Neuron (in vitro differentiated cells): ENCODE data around the gene ANKFN1.

Experiments
- H2AFZ ChIP-seq: one replicate; pipeline ENCODE4 v1.6.1; 2013; ENCODE audit warnings: low read depth, mild to moderate bottlenecking, inconsistent platforms, low read length, moderate library complexity
- H3K27me3 ChIP-seq: one replicate; pipeline ENCODE4 v1.6.1; 2013; ENCODE audit warnings: low read length; ENCODE audit not compliant: insufficient read depth
- H3K36me3 ChIP-seq: one replicate; pipeline ENCODE4 v1.6.1; 2013; ENCODE audit warnings: low read length; ENCODE audit not compliant: insufficient read depth
- H3K4me1 ChIP-seq: one replicate; pipeline ENCODE4 v1.6.1; 2013; ENCODE audit warnings: low read length; ENCODE audit not compliant: insufficient read depth
- H3K4me3 ChIP-seq: 2 replicates; pipeline ENCODE4 v1.5.1; 2013; ENCODE audit warnings: mild to moderate bottlenecking, low read length, moderate library complexity
- H3K9me3 ChIP-seq: one replicate; pipeline ENCODE4 v1.6.1; 2013; ENCODE audit warnings: low read length

Gene ANKFN1

DNA sequence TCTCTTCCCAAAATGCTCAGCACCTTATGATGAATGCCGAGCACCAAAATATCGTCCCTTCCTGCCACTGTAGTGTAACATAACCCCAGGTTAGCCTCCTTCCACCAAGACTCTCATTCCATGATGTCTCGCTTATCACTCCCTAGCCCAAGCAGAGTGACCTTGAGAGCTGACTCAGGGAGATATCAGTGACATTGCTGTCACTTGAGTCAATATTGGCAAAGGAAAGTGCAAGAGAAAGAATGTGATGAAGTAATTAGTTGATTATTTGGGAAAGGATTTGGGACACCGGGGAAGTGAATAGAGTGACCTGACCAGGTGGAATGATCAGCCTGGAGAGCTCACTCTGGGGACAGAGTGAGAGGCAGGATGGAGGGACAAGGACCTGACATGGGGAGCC, 2.6 kb upstream of the ANKFN1 start:
- no peaks in the 10 kb centered on the region for H3K36me3 ChIP-seq
- H2AFZ ChIP-seq: no peak overlapping the region
- no peaks in the 10 kb centered on the region for H3K27me3 ChIP-seq
- H3K4me3 ChIP-seq: no peak overlapping the region
- H3K9me3 ChIP-seq: no peaks in the 10 kb centered on the region
- H3K4me1 ChIP-seq: peaks cover 8% of the 10 kb centered on the region

DNA sequence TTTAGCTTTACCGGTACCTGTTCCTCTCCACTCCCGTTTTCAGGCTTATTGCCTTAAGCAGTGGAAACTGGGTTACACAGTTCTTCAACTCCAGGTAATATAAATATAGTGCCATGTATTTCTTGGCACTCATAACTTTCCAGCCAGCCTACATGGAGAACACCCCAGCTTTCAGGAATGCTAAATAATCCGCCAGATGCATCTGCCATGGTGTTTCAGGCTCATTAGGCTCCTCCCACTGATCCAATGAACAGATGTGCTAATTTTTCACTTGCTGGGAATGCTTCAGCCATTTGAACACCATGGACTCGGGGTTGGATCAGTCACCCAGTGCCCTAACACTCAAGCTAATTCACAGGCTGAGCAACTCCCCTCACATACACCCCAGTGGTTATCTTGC, 4.6 kb downstream of the ANKFN1 start:
- Histone ChIP-seq H3K4me3 (no peak overlapping the region), H2AFZ (no peak overlapping the region), H3K9me3 (no peaks in the 10 kb centered on the region), H3K36me3 (no peaks in the 10 kb centered on the region), H3K27me3 (peaks cover 2% of the 10 kb centered on the region), H3K4me1 (peaks cover 7% of the 10 kb centered on the region)

DNA sequence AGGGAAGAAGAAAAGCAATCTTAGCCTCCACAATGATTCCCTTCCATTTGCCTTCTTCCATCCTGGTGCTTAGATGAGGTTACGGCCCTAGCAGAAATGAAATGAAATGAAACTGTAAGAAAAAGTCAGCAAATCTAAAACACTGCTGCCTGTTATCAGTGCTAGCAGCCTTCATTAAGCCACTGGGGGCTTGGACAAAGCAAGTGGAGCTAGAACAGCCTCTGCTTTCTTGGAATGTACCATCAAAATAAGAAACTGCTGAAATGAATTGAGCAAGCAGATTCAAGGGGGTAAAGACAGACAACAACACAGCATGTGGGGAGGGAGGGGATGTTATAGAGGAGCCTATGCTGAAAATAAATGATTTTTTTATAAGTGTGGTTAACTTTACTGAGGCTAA, 5.1 kb downstream of the ANKFN1 start:
- peaks cover 2% of the 10 kb centered on the region for H3K27me3 ChIP-seq
- no peak overlapping the region for H2AFZ ChIP-seq
- H3K4me3 ChIP-seq: no peak overlapping the region
- H3K36me3 ChIP-seq: no peaks in the 10 kb centered on the region
- H3K4me1 ChIP-seq: peaks cover 2% of the 10 kb centered on the region
- H3K9me3 ChIP-seq: no peaks in the 10 kb centered on the region

DNA sequence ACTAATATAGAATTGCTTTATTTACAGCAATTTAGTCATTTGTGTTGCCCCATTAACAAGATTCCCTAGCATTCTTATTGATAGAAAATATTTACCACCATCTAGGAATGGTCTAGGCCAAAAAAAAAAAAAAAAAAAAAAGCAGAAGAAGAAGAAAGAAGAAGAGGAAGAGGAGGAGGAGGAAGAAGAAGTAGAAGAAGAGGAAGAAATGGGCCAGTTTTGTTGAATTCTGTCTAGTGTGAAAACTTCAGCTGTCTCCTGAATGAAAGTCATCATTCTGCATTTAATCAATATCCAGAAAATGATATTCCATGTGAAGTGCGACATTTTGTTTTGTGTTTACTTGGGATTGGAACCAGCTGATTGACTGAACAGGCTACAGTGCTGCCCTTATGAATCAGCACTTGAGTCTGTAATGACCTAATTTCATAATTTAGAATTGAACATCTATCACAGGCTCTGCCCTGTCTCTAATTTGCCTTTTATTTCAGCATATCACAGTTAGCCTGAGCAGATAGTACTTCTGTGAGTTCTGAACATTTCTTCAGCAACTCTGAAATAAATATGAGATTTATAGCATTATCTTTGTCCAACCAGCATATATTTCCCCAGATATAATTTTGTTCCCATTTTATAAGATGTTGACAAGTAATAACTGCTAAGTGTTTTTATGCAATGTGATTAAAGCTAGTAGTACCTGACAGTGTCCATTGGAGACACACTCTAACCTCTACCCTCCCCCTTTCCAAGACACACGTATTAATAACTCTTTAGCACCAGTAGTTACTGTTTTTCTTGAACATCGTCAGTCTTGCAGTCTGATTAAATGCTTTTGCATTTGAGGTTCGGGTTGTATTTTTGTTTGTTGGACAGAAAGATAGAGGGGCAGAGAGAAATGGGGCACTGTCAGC, 5.9 kb downstream of the ANKFN1 start:
- Histone ChIP-seq H3K4me1 (no peaks in the 10 kb centered on the region), H3K27me3 (peaks cover 2% of the 10 kb centered on the region), H3K4me3 (no peak overlapping the region), H3K36me3 (no peaks in the 10 kb centered on the region), H3K9me3 (no peaks in the 10 kb centered on the region), H2AFZ (no peak overlapping the region)

GRCh38 chr17:56159826-56160380, 6.6 kb downstream of the ANKFN1 start:
- Histone ChIP-seq H3K36me3 (no peaks in the 10 kb centered on the region), H3K9me3 (no peaks in the 10 kb centered on the region), H3K4me1 (no peaks in the 10 kb centered on the region), H2AFZ (no peak overlapping the region), H3K27me3 (peaks cover 2% of the 10 kb centered on the region), H3K4me3 (no peak overlapping the region)

DNA sequence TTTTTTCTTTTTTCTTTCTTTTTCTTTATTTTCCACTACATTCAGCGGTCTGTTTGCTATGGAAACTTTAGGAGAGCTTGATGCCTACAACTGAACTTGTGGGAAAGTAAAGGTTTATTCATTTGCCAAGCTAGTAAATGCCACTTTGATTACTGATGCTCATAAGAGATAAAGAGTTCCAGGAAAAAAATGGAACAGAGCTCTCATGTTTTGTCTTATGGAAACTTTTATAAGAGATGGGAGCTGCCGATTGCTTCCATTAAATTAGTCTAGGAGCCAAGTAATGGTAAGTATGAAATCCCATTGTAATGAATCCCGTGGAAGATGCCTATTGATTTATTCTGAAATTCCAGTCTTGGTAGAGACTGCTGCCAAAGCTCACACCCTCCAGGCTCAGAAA, 7.1 kb downstream of the ANKFN1 start:
- Histone ChIP-seq H3K9me3 (no peaks in the 10 kb centered on the region), H3K27me3 (peaks cover 2% of the 10 kb centered on the region), H3K4me1 (no peaks in the 10 kb centered on the region), H3K36me3 (no peaks in the 10 kb centered on the region), H2AFZ (no peak overlapping the region), H3K4me3 (no peak overlapping the region)

DNA sequence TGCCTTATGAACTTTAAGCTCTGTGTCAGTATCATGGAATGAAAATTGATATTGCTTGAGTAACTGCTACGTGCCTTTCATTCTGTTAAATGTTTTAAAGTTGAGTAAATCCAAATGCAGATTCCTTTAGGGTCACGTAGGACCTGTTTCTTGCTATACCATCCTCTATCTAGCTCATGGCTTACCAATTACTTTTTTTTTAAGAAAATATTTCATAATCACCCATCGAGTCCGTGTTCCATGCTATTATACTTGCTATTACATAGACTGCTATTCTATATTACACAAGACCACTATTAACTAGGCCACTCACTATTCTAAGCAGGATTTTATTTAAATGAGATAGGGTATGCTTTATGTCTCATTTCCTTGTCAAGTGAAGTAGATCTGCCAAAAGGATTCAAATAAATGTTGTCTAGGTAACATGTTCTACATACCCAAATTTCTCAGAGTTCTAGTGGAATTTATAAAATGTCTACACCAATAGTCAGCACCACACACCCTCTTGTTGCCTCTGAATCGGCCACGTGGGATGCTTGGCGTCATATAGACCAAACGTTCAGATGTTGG, 11.9 kb downstream of the ANKFN1 start:
- Histone ChIP-seq H3K4me3 (no peak overlapping the region), H3K27me3 (no peaks in the 10 kb centered on the region), H2AFZ (no peak overlapping the region), H3K4me1 (no peaks in the 10 kb centered on the region), H3K9me3 (no peaks in the 10 kb centered on the region), H3K36me3 (no peaks in the 10 kb centered on the region)

DNA sequence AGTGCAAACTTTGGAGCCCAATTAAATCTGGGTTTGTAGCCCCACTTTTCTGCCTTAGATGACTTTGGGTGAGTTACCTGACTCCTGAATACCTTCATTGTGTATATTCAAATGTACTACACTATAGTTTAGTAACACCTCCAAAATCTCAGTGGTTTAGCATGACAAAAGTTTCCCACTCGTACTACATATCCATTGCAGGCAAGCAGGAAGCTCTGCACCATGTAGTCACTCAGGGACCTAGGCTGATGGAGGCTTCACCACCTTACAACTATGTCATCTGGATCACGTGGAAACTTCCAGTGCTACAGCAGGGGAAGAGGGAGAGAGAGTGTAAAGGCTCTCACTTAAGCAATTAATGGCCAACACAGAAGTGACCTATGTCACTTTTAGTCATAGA, 14.2 kb downstream of the ANKFN1 start:
- Histone ChIP-seq H2AFZ (no peak overlapping the region), H3K4me1 (no peaks in the 10 kb centered on the region), H3K27me3 (no peaks in the 10 kb centered on the region), H3K36me3 (no peaks in the 10 kb centered on the region), H3K9me3 (no peaks in the 10 kb centered on the region), H3K4me3 (no peak overlapping the region)

DNA sequence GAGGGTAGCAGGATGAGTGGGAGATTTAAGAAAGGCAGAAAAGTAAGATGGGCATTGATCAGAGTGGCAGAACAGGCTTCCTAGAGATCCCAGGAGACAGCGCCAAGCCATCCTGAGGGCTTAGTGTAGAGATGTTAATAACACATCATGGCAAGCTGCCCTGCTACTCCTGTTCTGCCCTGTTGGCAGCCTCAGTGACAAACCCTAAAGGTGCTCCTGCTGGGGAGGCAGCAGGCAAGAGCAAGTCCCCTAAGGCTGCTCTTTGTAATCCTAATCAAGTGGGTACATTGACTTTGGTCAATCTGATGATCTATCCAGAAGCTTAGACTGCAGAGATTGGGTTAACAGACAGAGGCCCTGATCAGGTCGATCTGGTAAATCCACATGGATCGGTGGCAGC, 16.3 kb downstream of the ANKFN1 start:
- no peaks in the 10 kb centered on the region for H3K4me1 ChIP-seq
- H3K36me3 ChIP-seq: no peaks in the 10 kb centered on the region
- no peak overlapping the region for H3K4me3 ChIP-seq
- no peak overlapping the region for H2AFZ ChIP-seq
- H3K27me3 ChIP-seq: no peaks in the 10 kb centered on the region
- H3K9me3 ChIP-seq: no peaks in the 10 kb centered on the region

- Histone ChIP-seq H3K4me3 (no peak overlapping the region), H3K4me1 (no peaks in the 10 kb centered on the region), H3K36me3 (no peaks in the 10 kb centered on the region), H3K27me3 (no peaks in the 10 kb centered on the region), H2AFZ (no peak overlapping the region), H3K9me3 (no peaks in the 10 kb centered on the region)
Observed at GRCh38 chr17:56171186-56171959, 18.1 kb downstream of the ANKFN1 start.

DNA sequence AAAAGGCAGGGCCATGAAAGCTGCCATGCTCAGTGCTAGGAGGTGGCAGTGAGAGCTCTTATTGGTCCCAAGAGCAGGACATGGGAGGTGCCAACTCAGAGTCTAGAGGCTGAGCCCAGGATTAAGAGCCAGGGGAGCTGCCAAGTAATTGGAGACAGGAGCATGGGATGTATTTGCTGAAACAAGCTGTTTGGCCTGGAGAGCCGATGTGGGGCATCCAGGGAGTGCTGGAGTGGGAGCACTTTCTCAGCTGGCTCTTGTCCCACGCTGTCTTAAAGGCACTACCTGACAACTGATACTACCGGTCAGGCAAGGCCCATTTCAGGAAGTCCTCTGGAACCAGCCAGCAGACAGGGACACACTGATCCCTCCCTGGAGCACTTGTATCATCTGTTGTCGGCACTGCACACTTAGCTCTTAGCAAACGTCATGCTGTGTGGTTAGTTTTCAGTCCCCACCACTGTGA, 19.3 kb downstream of the ANKFN1 start:
- no peak overlapping the region for H3K4me3 ChIP-seq
- H3K4me1 ChIP-seq: no peaks in the 10 kb centered on the region
- no peaks in the 10 kb centered on the region for H3K9me3 ChIP-seq
- no peaks in the 10 kb centered on the region for H3K36me3 ChIP-seq
- no peak overlapping the region for H2AFZ ChIP-seq
- H3K27me3 ChIP-seq: no peaks in the 10 kb centered on the region

DNA sequence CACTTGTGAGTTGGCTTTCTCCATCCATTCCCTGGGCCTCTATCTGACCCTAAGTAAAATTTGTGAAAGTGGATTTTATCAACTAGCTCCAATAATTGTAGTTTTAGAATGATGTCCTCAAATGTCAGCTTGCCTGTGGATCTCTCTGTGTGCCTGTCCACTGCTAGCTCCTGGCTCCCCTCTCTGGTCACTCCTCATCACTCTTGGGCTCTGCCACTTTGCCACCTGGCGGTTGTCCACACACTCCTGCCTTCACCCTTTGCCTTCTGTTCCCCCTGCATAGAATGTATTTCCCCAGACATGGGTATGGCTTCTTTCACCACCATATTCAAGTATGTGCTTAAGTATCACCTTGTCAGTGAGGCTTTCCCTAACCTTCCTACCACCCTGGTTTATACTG, 19.8 kb downstream of the ANKFN1 start:
- H3K27me3 ChIP-seq: no peaks in the 10 kb centered on the region
- H3K4me3 ChIP-seq: no peak overlapping the region
- no peak overlapping the region for H2AFZ ChIP-seq
- no peaks in the 10 kb centered on the region for H3K36me3 ChIP-seq
- H3K9me3 ChIP-seq: no peaks in the 10 kb centered on the region
- no peaks in the 10 kb centered on the region for H3K4me1 ChIP-seq
